ENCODE data around the gene RSF1. TPM values are rescaled to one million over a fixed set of nuclear protein-coding genes. Genes with fewer than 3 reads are reported as not detected.

The RSF1 gene
- total RNA-seq, 2 experiments from 2014 or later: 33.5 to 78.8 TPM

DNA sequence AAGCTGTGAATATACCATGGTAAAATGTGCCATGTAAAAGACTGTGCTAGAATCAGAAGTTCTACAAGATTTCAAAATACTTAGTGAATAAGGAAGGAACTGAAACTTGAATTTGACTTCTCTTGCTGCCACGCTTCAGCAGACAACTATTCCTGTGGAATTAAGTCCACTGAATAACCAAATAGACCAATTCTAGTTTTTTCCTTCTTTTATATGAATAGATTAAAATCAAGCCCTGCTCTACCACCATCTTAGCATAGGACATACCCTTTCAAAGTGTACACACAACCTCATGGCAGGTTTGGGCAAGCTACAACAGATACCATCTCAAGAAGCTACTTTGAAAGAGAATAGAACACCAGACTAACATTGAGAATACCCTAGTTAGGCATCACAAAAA, 159.6 kb downstream of the RSF1 start:
- H4K20me1 ChIP-seq (ENCODE audit: insufficient read depth, low read length): no peaks in the 10 kb centered on the region
- peak overlapping the region; percentile 70 for H3K4me2 ChIP-seq (ENCODE audit: low read length)
- CTCF ChIA-PET (ENCODE audit: unreplicated experiment): no interaction called here
- intact Hi-C loops (cut with micrococcal nuclease; ENCODE audit: unreplicated experiment): no loop called here
- peak overlapping the region; percentile 24 for H3K4me3 ChIP-seq (ENCODE audit: low read depth, low read length, poor library complexity, severe bottlenecking)
- H3K79me2 ChIP-seq (ENCODE audit: insufficient read depth, low read depth, low read length): no peaks in the 10 kb centered on the region
- H3K4me1 ChIP-seq (ENCODE audit: insufficient read depth, low read length, poor library complexity, severe bottlenecking): peaks cover 30% of the 10 kb centered on the region
- H2AFZ ChIP-seq (ENCODE audit: low read length): no peak overlapping the region
- POLR2A ChIA-PET: interaction anchor here (0.5 to 1.4 kb wide), 5 partner anchors 10 to 329 kb away, joined by 3 to 5 read pairs (median 3); no protein-coding TSS in a partner anchor
- peak overlapping the region; percentile 23 for H3K27ac ChIP-seq (ENCODE audit: low read depth, low read length, poor library complexity, severe bottlenecking)
- no peaks in the 10 kb centered on the region for H3K9me3 ChIP-seq (ENCODE audit: low read length)
- H3K9me2 ChIP-seq (ENCODE audit: insufficient read depth, low read length): no peaks in the 10 kb centered on the region
- peaks cover 21% of the 10 kb centered on the region; the same call in 1 of the 2 replicates for H3K36me3 ChIP-seq (ENCODE audit: insufficient read depth, low read length)
- TF ChIP-seq EZH2phosphoT487 (IDR thresholded peaks at IDR 0.05; ENCODE audit: borderline replicate concordance, low read depth, low read length): no peak
- TF ChIP-seq, protein P1, sequence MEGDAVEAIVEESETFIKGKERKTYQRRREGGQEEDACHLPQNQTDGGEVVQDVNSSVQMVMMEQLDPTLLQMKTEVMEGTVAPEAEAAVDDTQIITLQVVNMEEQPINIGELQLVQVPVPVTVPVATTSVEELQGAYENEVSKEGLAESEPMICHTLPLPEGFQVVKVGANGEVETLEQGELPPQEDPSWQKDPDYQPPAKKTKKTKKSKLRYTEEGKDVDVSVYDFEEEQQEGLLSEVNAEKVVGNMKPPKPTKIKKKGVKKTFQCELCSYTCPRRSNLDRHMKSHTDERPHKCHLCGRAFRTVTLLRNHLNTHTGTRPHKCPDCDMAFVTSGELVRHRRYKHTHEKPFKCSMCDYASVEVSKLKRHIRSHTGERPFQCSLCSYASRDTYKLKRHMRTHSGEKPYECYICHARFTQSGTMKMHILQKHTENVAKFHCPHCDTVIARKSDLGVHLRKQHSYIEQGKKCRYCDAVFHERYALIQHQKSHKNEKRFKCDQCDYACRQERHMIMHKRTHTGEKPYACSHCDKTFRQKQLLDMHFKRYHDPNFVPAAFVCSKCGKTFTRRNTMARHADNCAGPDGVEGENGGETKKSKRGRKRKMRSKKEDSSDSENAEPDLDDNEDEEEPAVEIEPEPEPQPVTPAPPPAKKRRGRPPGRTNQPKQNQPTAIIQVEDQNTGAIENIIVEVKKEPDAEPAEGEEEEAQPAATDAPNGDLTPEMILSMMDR (conservative IDR thresholded peaks at IDR 0.05; ENCODE audit: low read length): no peak
- no TSS peak for BruUV-seq (replicated peaks)
- DNase-seq (ENCODE audit: low spot score): peak; percentile 43

DNA sequence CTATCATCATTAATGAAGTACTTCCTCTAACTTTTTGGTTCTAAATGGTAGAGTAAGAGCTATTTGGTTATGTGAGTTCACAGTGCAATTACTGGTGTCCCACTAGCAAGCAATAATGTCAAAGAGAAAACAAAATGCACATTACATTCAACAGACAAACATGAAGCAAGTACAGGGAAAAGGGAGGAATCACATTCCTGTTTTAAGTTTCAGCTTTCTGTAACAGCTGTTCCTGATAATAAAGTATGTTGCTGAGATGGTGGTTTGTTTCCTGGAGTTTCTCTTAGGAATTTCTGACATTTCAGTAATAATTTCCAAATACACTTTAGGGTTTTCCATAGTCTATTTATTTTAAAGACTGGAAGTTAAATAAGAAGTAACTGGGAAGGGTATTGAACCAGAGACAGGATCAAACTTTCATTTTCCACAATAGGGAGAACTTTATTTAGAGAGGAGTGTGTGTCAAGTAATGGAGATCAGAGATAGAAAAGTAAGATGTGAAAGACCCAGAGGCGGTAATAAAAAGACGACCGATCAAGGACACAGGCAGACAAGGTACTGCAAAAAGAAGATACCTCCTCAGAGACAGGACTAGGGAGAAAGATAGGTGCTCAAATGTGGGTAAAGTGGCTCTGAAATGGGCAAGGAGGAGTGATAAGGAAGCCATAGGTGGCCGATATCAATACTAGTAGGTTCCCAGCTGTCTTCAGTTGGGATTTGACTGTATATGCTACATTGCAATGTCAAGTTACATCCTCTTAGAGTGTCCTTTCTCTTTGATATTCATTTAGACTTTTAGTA, 162.1 kb downstream of the RSF1 start:
- Histone ChIP-seq H3K9me2 (ENCODE audit: insufficient read depth, low read length) (no peaks in the 10 kb centered on the region), H3K4me1 (ENCODE audit: insufficient read depth, low read length, poor library complexity, severe bottlenecking) (peaks cover 26% of the 10 kb centered on the region), H3K4me2 (ENCODE audit: low read length) (no peak overlapping the region), H3K36me3 (ENCODE audit: insufficient read depth, low read length) (no peaks in the 10 kb centered on the region; the same call in 1 of the 2 replicates), H3K27ac (ENCODE audit: low read depth, low read length, poor library complexity, severe bottlenecking) (no peak overlapping the region), H3K79me2 (ENCODE audit: insufficient read depth, low read depth, low read length) (no peaks in the 10 kb centered on the region), H3K4me3 (ENCODE audit: low read depth, low read length, poor library complexity, severe bottlenecking) (no peak overlapping the region), H4K20me1 (ENCODE audit: insufficient read depth, low read length) (no peaks in the 10 kb centered on the region), H3K9me3 (ENCODE audit: low read length) (no peaks in the 10 kb centered on the region), H2AFZ (ENCODE audit: low read length) (no peak overlapping the region)
- ChIA-PET CTCF (ENCODE audit: unreplicated experiment) (no interaction called here), POLR2A (interaction anchor here (0.6 to 0.7 kb wide), 2 partner anchors 25 to 370 kb away, joined by 3 to 4 read pairs; no protein-coding TSS in a partner anchor)
- no TSS peak for BruUV-seq (replicated peaks)
- no peak for TF ChIP-seq EZH2phosphoT487 (IDR thresholded peaks at IDR 0.05; ENCODE audit: borderline replicate concordance, low read depth, low read length)
- TF ChIP-seq, protein P1 (conservative IDR thresholded peaks at IDR 0.05; ENCODE audit: low read length): no peak
- intact Hi-C loops (cut with micrococcal nuclease; ENCODE audit: unreplicated experiment): no loop called here
- DNase-seq (ENCODE audit: low spot score): no peak

DNA sequence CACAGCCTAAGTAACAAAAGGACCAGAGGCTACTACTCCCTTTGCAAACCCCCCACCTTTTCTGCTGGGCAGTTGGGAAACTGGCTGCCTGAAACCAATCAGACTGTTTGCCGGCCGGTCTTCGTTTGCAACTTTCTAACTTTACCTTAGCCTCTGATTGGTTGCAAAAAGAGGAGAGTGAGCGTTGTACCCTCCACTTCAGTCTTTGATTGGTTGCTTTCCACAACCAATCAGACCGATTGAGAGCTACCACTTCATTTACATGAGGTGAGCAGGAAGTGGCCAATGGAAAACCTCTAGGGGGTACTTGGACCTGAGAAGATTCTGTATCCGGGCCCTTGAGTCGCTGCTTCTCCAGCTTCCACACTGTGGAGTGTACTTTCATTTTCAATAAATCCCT, 164.2 kb downstream of the RSF1 start:
- POLR2A ChIA-PET: no interaction called here
- H3K79me2 ChIP-seq (ENCODE audit: insufficient read depth, low read depth, low read length): no peaks in the 10 kb centered on the region
- no peaks in the 10 kb centered on the region for H3K9me2 ChIP-seq (ENCODE audit: insufficient read depth, low read length)
- intact Hi-C loops (cut with micrococcal nuclease; ENCODE audit: unreplicated experiment): no loop called here
- no peak overlapping the region for H2AFZ ChIP-seq (ENCODE audit: low read length)
- DNase-seq (ENCODE audit: low spot score): no peak
- no peaks in the 10 kb centered on the region for H4K20me1 ChIP-seq (ENCODE audit: insufficient read depth, low read length)
- H3K4me2 ChIP-seq (ENCODE audit: low read length): no peak overlapping the region
- H3K9me3 ChIP-seq (ENCODE audit: low read length): no peaks in the 10 kb centered on the region
- no peak overlapping the region for H3K27ac ChIP-seq (ENCODE audit: low read depth, low read length, poor library complexity, severe bottlenecking)
- BruUV-seq (replicated peaks): no TSS peak
- no peak overlapping the region for H3K4me3 ChIP-seq (ENCODE audit: low read depth, low read length, poor library complexity, severe bottlenecking)
- no peak for TF ChIP-seq EZH2phosphoT487 (IDR thresholded peaks at IDR 0.05; ENCODE audit: borderline replicate concordance, low read depth, low read length)
- TF ChIP-seq, protein P1 (conservative IDR thresholded peaks at IDR 0.05; ENCODE audit: low read length): no peak
- peaks cover 15% of the 10 kb centered on the region for H3K4me1 ChIP-seq (ENCODE audit: insufficient read depth, low read length, poor library complexity, severe bottlenecking)
- H3K36me3 ChIP-seq (ENCODE audit: insufficient read depth, low read length): no peaks in the 10 kb centered on the region
- CTCF ChIA-PET (ENCODE audit: unreplicated experiment): no interaction called here

Measured in OCI-LY7 (cell line).